Activated B cell treated with CpG ODN at 0.5 μM for 24 hours (primary cell): ENCODE measurements around the gene TJP3. TPM values are rescaled to one million over a fixed set of nuclear protein-coding genes. Genes with fewer than 3 reads are reported as not detected.

Source experiments
- ATAC-seq: fragments of 200-7000 bp; cut with Tn5 transposase; one replicate; pipeline ENCODE4 v1.10.0; 2021; ENCODE audit warnings: low read depth, mild to moderate bottlenecking, moderate library complexity
- CTCF ChIA-PET: fragments of 350-600 bp; sonication (Branson Sonifier 250); formaldehyde crosslinking; loops from one replicate; lab custom pipeline; 2021; ENCODE audit warnings: antibody characterized with exemption; lab: Charles Lee
- POLR2A ChIA-PET: fragments of 350-600 bp; sonication (Branson Sonifier 250); formaldehyde crosslinking; loops from one replicate; lab custom pipeline; 2021; ENCODE audit warnings: antibody characterized with exemption; lab: Charles Lee
- DNase-seq: peaks from one replicate; pipeline ENCODE4 v3.0.0; 2022
- H3K27ac Mint-ChIP-seq: one replicate; pipeline ENCODE4 v1.8.0; 2020; ENCODE audit warnings: mixed read lengths
- H3K27me3 Mint-ChIP-seq: one replicate; pipeline ENCODE4 v1.8.0; 2021; ENCODE audit warnings: mixed read lengths
- H3K36me3 Mint-ChIP-seq: one replicate; pipeline ENCODE4 v1.8.0; 2021; ENCODE audit warnings: low read depth, mixed read lengths
- H3K4me1 Mint-ChIP-seq: one replicate; pipeline ENCODE4 v1.8.0; 2021; ENCODE audit warnings: mixed read lengths
- H3K4me3 Mint-ChIP-seq: one replicate; pipeline ENCODE4 v1.8.0; 2020; ENCODE audit warnings: mild to moderate bottlenecking, mixed read lengths
- H3K9me3 Mint-ChIP-seq: one replicate; pipeline ENCODE4 v1.8.0; 2020; ENCODE audit warnings: mixed read lengths
- intact Hi-C: fragments of 100-400 bp; cut with micrococcal nuclease; formaldehyde crosslinking; loops from one replicate; pipeline ENCODE4 v1.15.1; 2024
- total RNA-seq: library from RNA; stranded (reverse); gene quantifications from 2 replicates; pipeline ENCODE4 v1.2.3, GENCODE V29; 2022
- TF ChIP-seq, protein P1 (sequence below): fragments of 200-600 bp; IDR thresholded peaks from one replicate; pipeline ENCODE4 v1.8.0; 2022; ENCODE audit warnings: antibody characterized with exemption, mild to moderate bottlenecking

The TJP3 gene
- total RNA-seq, 1 donor from 2014 or later: 0.86 TPM

DNA sequence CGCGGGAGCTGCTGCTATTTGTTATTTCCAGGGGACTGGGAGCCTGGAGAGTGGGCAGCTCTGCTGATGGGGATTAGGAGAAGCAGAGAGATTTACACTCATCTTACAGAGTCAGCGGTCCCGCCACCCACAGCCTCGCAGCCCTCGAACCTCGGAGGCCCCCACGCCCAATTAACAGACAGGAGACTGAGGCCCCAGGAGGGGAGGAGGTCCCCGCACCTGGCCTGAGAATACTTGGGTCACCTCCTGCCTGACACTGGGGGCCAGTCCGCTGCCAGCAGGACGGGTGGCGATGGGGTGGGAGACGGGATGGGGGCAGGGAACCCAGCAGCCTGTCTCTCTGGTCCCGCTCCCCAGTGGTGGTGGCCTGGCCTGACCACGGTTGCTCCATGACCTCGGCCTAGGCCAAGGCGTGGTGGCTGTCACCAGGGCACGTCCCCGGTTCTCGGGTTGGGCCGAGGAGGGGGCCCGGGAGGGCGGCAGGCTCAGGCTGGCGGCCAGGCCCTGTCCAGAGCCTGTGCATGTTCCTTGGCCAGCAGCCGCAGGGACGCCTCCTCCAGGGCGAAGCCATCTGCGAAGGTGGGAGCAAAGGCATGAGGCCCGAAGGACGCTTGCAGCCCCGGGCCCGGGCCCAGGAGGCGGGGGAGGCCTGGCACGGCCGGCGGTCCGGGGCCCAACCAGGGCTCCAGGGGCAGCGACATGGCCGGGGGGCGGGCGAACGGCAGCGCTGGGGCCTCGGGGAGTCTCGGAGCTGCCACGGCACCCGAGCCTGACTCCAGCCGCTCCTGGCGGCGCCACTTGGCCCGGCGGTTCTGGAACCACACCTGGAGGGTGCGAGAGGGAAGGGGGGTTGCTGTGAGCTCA lies 62.2 kb downstream of the TJP3 start:
- H3K27me3 Mint-ChIP-seq: no peaks in the 10 kb centered on the region
- H3K27ac Mint-ChIP-seq: no peak overlapping the region
- ChIA-PET CTCF (no interaction called here), POLR2A (no interaction called here)
- peaks cover 36% of the 10 kb centered on the region for H3K36me3 Mint-ChIP-seq
- no peak overlapping the region for H3K4me3 Mint-ChIP-seq
- H3K9me3 Mint-ChIP-seq: no peaks in the 10 kb centered on the region
- peaks cover 5% of the 10 kb centered on the region for H3K4me1 Mint-ChIP-seq
- ATAC-seq (no peak), DNase-seq (no peak)
- intact Hi-C loops: no loop called here
- TF ChIP-seq, protein P1, sequence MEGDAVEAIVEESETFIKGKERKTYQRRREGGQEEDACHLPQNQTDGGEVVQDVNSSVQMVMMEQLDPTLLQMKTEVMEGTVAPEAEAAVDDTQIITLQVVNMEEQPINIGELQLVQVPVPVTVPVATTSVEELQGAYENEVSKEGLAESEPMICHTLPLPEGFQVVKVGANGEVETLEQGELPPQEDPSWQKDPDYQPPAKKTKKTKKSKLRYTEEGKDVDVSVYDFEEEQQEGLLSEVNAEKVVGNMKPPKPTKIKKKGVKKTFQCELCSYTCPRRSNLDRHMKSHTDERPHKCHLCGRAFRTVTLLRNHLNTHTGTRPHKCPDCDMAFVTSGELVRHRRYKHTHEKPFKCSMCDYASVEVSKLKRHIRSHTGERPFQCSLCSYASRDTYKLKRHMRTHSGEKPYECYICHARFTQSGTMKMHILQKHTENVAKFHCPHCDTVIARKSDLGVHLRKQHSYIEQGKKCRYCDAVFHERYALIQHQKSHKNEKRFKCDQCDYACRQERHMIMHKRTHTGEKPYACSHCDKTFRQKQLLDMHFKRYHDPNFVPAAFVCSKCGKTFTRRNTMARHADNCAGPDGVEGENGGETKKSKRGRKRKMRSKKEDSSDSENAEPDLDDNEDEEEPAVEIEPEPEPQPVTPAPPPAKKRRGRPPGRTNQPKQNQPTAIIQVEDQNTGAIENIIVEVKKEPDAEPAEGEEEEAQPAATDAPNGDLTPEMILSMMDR: no peak

DNA sequence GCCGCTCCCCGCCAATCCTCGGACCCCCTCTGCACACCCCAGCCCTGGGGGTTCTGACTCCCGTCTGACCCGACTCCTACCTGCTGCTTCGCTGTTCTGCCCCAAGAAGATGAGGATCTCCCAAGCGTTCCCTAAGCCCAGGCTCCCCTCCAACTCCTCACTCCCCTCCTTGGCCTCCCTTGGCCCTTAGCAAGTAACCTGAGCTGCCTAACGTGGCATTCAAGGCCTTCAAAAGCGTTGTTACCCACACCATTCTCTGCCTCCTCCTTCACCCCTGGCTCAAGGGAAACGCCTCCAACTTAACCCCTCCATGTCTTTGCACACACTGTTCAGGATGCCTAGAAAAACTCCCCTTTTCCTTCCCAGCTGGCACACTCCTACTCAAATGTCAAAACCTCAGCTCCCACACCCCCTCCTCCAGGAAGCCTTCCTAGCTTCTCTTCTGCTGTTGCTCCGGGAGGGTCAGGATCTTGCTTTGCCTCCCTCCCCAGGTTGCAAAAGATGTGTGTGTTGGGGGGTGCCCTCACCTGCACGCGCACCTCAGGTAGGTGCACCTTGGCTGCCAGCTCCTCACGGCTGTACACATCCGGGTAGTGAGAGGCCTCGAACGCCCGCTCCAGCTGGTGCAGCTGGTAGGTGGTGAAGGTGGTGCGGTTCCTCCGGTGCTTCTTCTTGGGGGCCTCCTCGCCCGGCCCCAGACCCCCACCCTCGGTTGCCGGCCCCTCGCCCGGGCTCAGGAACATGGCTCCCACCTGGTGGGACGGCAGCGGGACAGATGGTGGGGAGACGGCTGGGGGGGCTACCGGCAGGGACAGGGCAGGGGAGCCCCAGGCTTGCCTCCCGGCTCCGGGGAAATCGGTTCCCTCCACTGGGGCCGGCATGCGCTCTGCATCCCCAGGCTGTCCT lies 63.1 kb downstream of the TJP3 start:
- no peaks in the 10 kb centered on the region for H3K9me3 Mint-ChIP-seq
- no peak for ATAC-seq
- no peak overlapping the region for H3K4me3 Mint-ChIP-seq
- no peaks in the 10 kb centered on the region for H3K27me3 Mint-ChIP-seq
- ChIA-PET POLR2A (no interaction called here), CTCF (no interaction called here)
- intact Hi-C loops: no loop called here
- H3K36me3 Mint-ChIP-seq: peaks cover 32% of the 10 kb centered on the region
- no peak overlapping the region for H3K27ac Mint-ChIP-seq
- peaks cover 5% of the 10 kb centered on the region for H3K4me1 Mint-ChIP-seq
- DNase-seq: no peak
- TF ChIP-seq, protein P1: no peak

DNA sequence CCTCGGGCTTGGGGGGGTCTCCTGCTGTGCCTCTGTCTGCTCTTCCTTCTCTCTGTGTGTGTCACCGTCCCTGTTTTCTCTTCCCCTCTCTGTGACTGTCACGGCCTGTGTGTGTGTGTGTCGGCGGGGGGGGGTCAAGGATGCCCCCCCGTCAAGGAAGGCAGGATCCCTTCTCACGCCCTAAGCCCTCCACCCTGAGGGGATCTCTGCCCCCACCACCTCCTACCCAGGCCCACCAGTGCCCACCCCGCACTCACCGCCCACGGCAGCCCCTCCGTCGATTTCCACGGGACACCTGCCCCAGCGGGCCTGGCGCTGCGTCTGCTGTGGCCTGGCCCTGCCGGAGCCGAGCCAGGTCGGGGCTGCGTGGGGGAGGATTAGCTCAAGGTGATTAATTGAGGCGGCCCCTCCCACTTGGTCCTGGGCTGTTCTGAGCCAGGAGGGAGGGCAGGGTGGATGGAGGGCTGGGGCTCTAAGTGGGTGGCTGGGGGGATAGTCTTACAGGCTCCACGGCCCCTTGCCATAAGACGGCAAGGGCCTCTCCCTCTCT lies 63.8 kb downstream of the TJP3 start, which contains the start of gene RAX2:
RAX2 (minus strand) TSS at position 323 of the 550 bp plus-strand sequence. CDS start 486 bp downstream, outside the sequence.
- H3K9me3 Mint-ChIP-seq: no peaks in the 10 kb centered on the region
- no peak for ATAC-seq
- no peak within 1 kb of the TSS for H3K27ac Mint-ChIP-seq
- H3K36me3 Mint-ChIP-seq: peaks cover 25% of the 10 kb centered on the region
- intact Hi-C loops: no loop called here
- ChIA-PET CTCF (no interaction called here), POLR2A (no interaction called here)
- TF ChIP-seq, protein P1: no peak
- DNase-seq: no peak
- H3K27me3 Mint-ChIP-seq: no peaks in the 10 kb centered on the region
- no peak within 1 kb of the TSS for H3K4me3 Mint-ChIP-seq
- no peaks in the 10 kb centered on the region for H3K4me1 Mint-ChIP-seq

DNA sequence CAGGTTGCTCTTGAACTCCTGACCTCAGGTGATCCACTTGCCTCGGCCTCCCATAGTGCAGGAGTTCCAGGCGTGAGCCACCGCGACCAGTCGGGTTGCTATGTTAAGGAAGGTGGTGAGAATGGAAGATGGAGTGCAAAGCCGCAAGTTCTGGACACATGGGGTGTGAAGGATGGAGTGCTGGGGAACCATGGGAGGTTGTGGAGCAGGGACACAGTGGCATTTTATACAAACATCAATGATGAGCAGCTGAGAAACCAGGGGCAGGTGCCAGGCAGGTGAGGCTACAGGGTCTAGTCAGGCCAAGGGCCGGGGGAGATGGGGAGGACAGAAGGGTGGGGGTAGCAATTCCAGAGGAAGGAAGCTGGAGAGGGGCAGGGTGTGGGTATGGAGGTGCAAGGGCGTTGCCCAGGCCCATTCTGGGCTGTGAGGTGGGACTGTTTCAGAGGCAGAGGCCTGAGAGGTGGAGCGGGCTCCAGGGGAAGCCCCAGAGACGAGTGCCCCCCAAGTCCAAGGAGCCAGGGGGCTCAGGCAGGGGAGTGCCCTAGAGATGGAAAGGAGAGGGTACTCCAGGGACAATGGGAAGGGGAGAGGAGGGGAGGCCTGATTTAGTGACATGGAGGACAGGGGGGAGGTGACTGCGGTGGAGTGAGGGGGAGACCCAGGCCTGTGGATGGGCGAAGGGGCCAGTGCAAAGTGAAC lies 65.8 kb downstream of the TJP3 start:
- H3K27ac Mint-ChIP-seq: no peak overlapping the region
- POLR2A ChIA-PET: interaction anchor here (1.2 kb wide), 1 partner anchor 11 kb away, joined by 3 read pairs; the partner anchor contains the start of gene MRPL54

More for the DNA sequence above, 65.8 kb downstream of the TJP3 start:
- CTCF ChIA-PET: no interaction called here
- H3K27me3 Mint-ChIP-seq: no peaks in the 10 kb centered on the region
- H3K4me3 Mint-ChIP-seq: no peak overlapping the region
- DNase-seq: no peak
- H3K9me3 Mint-ChIP-seq: no peaks in the 10 kb centered on the region
- ATAC-seq: no peak
- H3K36me3 Mint-ChIP-seq: peaks cover 13% of the 10 kb centered on the region
- TF ChIP-seq, protein P1: no peak
- intact Hi-C loops: no loop called here
- H3K4me1 Mint-ChIP-seq: no peaks in the 10 kb centered on the region
